ENCODE data around the gene CASKIN2.

The CASKIN2 gene

DNA sequence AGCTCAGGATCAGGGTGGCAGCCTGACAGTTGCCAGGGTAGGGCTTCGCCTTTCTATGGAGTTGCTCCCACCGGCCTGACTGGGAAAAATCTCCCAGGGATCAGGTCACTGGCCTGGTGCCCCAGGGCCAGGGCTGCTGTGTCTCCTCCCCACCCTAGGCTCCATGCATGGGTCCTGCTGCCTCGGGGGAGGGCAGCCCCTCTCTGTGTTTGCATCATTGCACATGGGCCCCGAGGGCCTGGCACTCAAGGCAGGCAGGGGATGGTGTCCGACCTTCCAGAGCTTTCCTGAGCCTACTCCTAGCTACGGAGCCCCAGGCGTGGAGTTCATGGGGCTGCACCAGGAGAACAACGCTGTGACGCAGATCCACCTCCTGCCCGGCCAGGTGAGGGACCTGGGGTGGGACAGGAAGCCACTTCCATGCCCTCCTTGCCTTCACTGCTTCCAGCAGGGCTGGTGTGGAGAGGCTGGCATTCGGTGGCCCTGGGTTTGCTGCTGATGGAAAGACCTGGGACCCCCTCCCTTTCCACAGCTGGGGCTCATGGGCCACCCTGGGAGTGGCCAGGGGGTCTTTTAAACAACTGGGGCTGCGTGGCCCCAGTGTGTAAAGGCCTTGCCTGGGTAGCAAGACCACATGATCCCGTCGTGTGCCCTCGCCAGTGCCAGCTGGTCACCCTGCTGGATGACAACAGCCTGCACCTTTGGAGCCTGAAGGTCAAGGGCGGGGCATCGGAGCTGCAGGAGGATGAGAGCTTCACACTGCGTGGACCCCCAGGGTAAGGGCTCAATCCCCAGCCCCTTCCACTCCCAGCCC, 42.7 kb upstream of the CASKIN2 start:
- TF ChIP-seq ZFP30 (CRISPR knock-in tag; IDR thresholded peaks at IDR 0.05) (no peak), ZNF70 (CRISPR knock-in tag; IDR thresholded peaks at IDR 0.05) (no peak), GLIS3 (CRISPR knock-in tag; IDR thresholded peaks at IDR 0.05) (no peak), TOX (CRISPR knock-in tag; IDR thresholded peaks at IDR 0.05; ENCODE audit: borderline replicate concordance) (no peak)
- TF ChIP-seq, protein P1, sequence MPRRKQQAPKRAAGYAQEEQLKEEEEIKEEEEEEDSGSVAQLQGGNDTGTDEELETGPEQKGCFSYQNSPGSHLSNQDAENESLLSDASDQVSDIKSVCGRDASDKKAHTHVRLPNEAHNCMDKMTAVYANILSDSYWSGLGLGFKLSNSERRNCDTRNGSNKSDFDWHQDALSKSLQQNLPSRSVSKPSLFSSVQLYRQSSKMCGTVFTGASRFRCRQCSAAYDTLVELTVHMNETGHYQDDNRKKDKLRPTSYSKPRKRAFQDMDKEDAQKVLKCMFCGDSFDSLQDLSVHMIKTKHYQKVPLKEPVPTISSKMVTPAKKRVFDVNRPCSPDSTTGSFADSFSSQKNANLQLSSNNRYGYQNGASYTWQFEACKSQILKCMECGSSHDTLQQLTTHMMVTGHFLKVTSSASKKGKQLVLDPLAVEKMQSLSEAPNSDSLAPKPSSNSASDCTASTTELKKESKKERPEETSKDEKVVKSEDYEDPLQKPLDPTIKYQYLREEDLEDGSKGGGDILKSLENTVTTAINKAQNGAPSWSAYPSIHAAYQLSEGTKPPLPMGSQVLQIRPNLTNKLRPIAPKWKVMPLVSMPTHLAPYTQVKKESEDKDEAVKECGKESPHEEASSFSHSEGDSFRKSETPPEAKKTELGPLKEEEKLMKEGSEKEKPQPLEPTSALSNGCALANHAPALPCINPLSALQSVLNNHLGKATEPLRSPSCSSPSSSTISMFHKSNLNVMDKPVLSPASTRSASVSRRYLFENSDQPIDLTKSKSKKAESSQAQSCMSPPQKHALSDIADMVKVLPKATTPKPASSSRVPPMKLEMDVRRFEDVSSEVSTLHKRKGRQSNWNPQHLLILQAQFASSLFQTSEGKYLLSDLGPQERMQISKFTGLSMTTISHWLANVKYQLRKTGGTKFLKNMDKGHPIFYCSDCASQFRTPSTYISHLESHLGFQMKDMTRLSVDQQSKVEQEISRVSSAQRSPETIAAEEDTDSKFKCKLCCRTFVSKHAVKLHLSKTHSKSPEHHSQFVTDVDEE (CRISPR knock-in tag; IDR thresholded peaks at IDR 0.05): no peak
- peak; percentile 32 for ATAC-seq

DNA sequence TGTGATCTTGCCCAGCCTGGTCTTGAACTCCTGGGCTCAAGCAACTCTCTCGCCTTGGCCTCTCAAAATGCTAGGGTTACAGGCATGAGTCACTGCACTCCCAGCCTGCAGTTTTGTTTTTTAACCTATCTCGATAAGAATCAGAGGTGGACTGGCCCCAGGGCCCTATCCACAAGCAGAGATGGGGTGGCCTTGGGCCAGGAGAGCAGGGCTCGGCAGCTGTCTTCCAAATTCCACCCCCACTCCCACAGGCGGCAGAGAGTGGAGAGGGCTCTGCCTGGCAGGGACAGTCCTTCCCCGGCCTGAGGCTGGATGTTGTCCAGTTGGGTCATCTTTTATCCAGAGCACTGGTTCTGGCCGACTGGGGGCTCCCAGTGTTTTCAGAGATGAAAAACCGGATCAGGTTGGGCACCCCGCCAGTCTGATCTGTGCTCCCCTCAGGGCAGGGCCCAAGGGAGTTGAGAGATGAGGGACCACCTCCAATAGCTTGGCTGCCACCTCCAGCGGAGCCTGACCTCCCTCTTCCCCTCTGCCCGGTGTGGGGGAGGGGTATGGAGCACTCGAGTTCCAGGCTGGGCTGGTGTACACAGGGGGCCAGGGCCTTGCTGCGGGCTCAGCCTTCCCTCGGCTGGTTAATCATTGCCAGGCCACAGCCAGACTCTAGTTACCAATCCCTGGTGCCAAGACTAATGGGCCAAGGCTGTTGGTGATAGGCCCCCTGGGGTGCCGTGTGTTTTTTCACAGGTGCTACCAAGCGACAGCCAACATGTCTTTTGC, 41.9 kb upstream of the CASKIN2 start:
- TF ChIP-seq, protein P1 (CRISPR knock-in tag; IDR thresholded peaks at IDR 0.05): no peak; the same call in 1 of the 2 replicates
- TF ChIP-seq ARNTL (CRISPR knock-in tag; IDR thresholded peaks at IDR 0.05; ENCODE audit: borderline replicate concordance, low read depth) (no peak), ZNF70 (CRISPR knock-in tag; IDR thresholded peaks at IDR 0.05) (no peak), OSR1 (CRISPR knock-in tag; IDR thresholded peaks at IDR 0.05) (no peak), ZC3H10 (CRISPR knock-in tag; IDR thresholded peaks at IDR 0.05) (no peak), TCF4 (CRISPR knock-in tag; IDR thresholded peaks at IDR 0.05; ENCODE audit: borderline replicate concordance) (no peak), CSDC2 (CRISPR knock-in tag; IDR thresholded peaks at IDR 0.05) (no peak), TOX (CRISPR knock-in tag; IDR thresholded peaks at IDR 0.05; ENCODE audit: borderline replicate concordance) (no peak), ISL1 (CRISPR knock-in tag; IDR thresholded peaks at IDR 0.05) (no peak), PPARA (CRISPR knock-in tag; IDR thresholded peaks at IDR 0.05; ENCODE audit: borderline replicate concordance) (no peak), ZNF565 (CRISPR knock-in tag; conservative IDR thresholded peaks at IDR 0.05; ENCODE audit: low read depth) (no peak)
- TF ChIP-seq, protein P2, sequence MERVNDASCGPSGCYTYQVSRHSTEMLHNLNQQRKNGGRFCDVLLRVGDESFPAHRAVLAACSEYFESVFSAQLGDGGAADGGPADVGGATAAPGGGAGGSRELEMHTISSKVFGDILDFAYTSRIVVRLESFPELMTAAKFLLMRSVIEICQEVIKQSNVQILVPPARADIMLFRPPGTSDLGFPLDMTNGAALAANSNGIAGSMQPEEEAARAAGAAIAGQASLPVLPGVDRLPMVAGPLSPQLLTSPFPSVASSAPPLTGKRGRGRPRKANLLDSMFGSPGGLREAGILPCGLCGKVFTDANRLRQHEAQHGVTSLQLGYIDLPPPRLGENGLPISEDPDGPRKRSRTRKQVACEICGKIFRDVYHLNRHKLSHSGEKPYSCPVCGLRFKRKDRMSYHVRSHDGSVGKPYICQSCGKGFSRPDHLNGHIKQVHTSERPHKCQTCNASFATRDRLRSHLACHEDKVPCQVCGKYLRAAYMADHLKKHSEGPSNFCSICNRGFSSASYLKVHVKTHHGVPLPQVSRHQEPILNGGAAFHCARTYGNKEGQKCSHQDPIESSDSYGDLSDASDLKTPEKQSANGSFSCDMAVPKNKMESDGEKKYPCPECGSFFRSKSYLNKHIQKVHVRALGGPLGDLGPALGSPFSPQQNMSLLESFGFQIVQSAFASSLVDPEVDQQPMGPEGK (CRISPR knock-in tag; IDR thresholded peaks at IDR 0.05; ENCODE audit: borderline replicate concordance): no peak
- TF ChIP-seq, protein P3, sequence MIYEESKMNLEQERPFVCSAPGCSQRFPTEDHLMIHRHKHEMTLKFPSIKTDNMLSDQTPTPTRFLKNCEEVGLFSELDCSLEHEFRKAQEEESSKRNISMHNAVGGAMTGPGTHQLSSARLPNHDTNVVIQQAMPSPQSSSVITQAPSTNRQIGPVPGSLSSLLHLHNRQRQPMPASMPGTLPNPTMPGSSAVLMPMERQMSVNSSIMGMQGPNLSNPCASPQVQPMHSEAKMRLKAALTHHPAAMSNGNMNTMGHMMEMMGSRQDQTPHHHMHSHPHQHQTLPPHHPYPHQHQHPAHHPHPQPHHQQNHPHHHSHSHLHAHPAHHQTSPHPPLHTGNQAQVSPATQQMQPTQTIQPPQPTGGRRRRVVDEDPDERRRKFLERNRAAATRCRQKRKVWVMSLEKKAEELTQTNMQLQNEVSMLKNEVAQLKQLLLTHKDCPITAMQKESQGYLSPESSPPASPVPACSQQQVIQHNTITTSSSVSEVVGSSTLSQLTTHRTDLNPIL (CRISPR knock-in tag; IDR thresholded peaks at IDR 0.05; ENCODE audit: low read depth): no peak
- ATAC-seq: peak; percentile 76

DNA sequence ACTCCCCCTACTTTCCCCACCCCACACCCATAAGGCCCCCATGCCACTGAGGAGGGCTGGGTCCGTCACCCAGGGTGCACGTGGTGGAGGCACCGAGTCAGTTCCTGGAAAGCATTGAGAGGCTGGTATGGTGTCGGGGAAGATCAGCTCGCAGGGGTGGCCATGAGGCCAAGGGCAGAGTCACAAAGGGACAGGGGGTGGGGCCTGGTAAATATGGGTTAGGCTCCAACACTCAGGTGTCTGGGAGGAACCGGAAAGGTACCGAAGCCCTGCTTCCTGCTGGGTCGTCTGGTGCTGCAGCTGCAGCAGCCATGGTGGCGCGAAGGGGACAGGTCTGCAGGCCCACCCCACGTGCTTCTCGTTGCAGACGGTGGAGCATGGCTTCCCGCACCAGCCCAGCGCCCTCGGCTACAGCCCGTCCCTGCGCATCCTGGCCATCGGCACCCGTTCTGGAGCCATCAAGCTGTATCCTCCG, 40.4 kb upstream of the CASKIN2 start:
- ATAC-seq: no peak
- TF ChIP-seq GLIS3 (CRISPR knock-in tag; IDR thresholded peaks at IDR 0.05) (no peak), ZNF70 (CRISPR knock-in tag; IDR thresholded peaks at IDR 0.05) (no peak), ZNF8 (CRISPR knock-in tag; IDR thresholded peaks at IDR 0.05) (no peak), ARNTL (CRISPR knock-in tag; IDR thresholded peaks at IDR 0.05; ENCODE audit: borderline replicate concordance, low read depth) (no peak), SNAI2 (CRISPR knock-in tag; IDR thresholded peaks at IDR 0.05) (no peak), BACH2 (CRISPR knock-in tag; IDR thresholded peaks at IDR 0.05; ENCODE audit: borderline replicate concordance) (no peak), ISL1 (CRISPR knock-in tag; IDR thresholded peaks at IDR 0.05) (no peak), ZFP3 (CRISPR knock-in tag; IDR thresholded peaks at IDR 0.05) (no peak), OSR1 (CRISPR knock-in tag; IDR thresholded peaks at IDR 0.05) (no peak), ZFP30 (CRISPR knock-in tag; IDR thresholded peaks at IDR 0.05) (no peak), TOX (CRISPR knock-in tag; IDR thresholded peaks at IDR 0.05; ENCODE audit: borderline replicate concordance) (no peak), RARB (CRISPR knock-in tag; IDR thresholded peaks at IDR 0.05) (no peak), ESRRG (CRISPR knock-in tag; IDR thresholded peaks at IDR 0.05) (no peak), ZNF565 (CRISPR knock-in tag; conservative IDR thresholded peaks at IDR 0.05; ENCODE audit: low read depth) (no peak), PPARA (CRISPR knock-in tag; IDR thresholded peaks at IDR 0.05; ENCODE audit: borderline replicate concordance) (no peak)
- TF ChIP-seq, protein P3 (CRISPR knock-in tag; IDR thresholded peaks at IDR 0.05; ENCODE audit: low read depth): no peak
- TF ChIP-seq, protein P4, sequence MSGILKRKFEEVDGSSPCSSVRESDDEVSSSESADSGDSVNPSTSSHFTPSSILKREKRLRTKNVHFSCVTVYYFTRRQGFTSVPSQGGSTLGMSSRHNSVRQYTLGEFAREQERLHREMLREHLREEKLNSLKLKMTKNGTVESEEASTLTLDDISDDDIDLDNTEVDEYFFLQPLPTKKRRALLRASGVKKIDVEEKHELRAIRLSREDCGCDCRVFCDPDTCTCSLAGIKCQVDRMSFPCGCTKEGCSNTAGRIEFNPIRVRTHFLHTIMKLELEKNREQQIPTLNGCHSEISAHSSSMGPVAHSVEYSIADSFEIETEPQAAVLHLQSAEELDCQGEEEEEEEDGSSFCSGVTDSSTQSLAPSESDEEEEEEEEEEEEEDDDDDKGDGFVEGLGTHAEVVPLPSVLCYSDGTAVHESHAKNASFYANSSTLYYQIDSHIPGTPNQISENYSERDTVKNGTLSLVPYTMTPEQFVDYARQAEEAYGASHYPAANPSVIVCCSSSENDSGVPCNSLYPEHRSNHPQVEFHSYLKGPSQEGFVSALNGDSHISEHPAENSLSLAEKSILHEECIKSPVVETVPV (CRISPR knock-in tag; IDR thresholded peaks at IDR 0.05): no peak

All from SK-N-SH treated with all-trans-retinoic acid at 6 μM for 48 hours (cell line).